Ascending aorta (tissue), 2 donors: ENCODE data around the gene SLC34A3. TPM values are rescaled to one million over a fixed set of nuclear protein-coding genes. Genes with fewer than 3 reads are reported as not detected.

Experiments used
- DNase-seq, 2 donors: peaks; one replicate each; pipeline ENCODE4 v3.0.0-alpha.2; 2019; ENCODE audit warnings: low spot score in 2 of 2
- H3K27ac ChIP-seq, 2 donors: fragments of 200-600 bp; sonication (generic); one replicate each; pipeline ENCODE4 v1.5.1; 2016 to 2017; ENCODE audit warnings: mild to moderate bottlenecking in 1 of 2
- H3K27me3 ChIP-seq: fragments of 200-600 bp; sonication (generic); one replicate; pipeline ENCODE4 v1.5.1; 2017
- H3K36me3 ChIP-seq, 2 donors: fragments of 200-600 bp; sonication (generic); one replicate each; pipeline ENCODE4 v1.5.1; 2016
- H3K4me1 ChIP-seq, 2 donors: fragments of 200-600 bp; sonication (generic); one replicate each; pipeline ENCODE4 v1.5.1; 2016 to 2017; ENCODE audit warnings: mild to moderate bottlenecking in 1 of 2
- H3K4me3 ChIP-seq, 2 donors: fragments of 200-600 bp; sonication (generic); one replicate each; pipeline ENCODE4 v1.5.1; 2016 to 2017; ENCODE audit warnings: mild to moderate bottlenecking in 1 of 2
- H3K9me3 ChIP-seq, 2 donors: fragments of 200-600 bp; sonication (generic); one replicate each; pipeline ENCODE4 v1.5.1; 2016
- intact Hi-C: fragments of 100-400 bp; cut with DNase I; formaldehyde crosslinking; loops from one replicate; pipeline ENCODE4 v1.15.1; 2023
- total RNA-seq: library from RNA; depleted of rRNA; stranded (reverse); fragments of >200 nt; gene quantifications from one replicate; pipeline ENCODE4 v1.1.0, GENCODE V29; 2016
- TF ChIP-seq, protein P1 (sequence below), 3 experiments: fragments of 200-600 bp in 2 of 3; fragments of 450-650 bp in 1 of 3; sonication (generic) in 2 of 3; IDR thresholded peaks; one replicate each; pipeline ENCODE4 v1.5.1; 2016 to 2019; ENCODE audit warnings: antibody characterized with exemption in 3 of 3, mild to moderate bottlenecking in 1 of 3, moderate library complexity in 1 of 3

The SLC34A3 gene
- total RNA-seq, 1 donor from 2014 or later = not detected

DNA sequence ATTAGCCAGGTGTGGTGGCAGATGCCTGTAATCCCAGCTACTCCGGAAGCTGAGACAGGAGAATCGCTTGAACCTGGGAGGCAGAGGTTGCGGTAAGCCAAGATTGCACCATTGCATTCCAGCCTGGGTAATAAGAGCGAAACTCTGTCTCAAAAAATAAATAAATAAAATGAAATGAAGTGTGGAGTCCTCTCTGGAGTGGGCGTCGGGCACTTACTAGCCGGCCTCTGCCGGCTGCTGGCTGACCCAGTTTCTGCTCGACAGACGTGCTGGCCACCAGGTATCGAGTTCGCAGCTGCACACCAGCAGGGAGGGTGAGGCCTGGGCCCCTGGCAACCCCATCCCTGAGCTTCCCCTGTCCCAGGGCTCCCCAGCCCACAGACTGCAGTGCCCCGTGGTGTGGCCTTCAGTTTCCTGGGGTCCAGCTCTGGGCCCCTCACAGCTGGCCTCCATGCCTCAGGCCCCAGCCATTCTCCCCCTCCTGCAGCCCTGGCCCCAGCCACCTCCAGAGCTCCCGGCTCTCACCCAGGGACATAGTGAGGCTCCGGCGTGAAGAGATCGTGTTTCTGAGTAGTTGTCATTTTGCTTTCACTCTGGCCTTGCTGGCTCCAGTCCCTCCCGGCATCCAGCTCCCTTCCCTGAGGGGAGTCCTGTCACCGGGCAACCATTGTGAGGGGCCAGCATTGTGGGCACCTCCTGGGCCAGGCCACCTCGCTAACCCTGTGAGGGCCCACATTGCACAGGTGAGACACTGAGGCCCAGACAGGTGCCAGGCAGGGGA lies 16.6 kb downstream of the SLC34A3 start:
- TF ChIP-seq, protein P1, sequence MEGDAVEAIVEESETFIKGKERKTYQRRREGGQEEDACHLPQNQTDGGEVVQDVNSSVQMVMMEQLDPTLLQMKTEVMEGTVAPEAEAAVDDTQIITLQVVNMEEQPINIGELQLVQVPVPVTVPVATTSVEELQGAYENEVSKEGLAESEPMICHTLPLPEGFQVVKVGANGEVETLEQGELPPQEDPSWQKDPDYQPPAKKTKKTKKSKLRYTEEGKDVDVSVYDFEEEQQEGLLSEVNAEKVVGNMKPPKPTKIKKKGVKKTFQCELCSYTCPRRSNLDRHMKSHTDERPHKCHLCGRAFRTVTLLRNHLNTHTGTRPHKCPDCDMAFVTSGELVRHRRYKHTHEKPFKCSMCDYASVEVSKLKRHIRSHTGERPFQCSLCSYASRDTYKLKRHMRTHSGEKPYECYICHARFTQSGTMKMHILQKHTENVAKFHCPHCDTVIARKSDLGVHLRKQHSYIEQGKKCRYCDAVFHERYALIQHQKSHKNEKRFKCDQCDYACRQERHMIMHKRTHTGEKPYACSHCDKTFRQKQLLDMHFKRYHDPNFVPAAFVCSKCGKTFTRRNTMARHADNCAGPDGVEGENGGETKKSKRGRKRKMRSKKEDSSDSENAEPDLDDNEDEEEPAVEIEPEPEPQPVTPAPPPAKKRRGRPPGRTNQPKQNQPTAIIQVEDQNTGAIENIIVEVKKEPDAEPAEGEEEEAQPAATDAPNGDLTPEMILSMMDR (IDR thresholded peaks at IDR 0.05) = no peak
- Histone ChIP-seq H3K27ac (no peak overlapping the region), H3K4me1 (peaks cover 8 to 9% of the 10 kb centered on the region in 2 donors), H3K27me3 (no peaks in the 10 kb centered on the region), H3K9me3 (no peaks in the 10 kb centered on the region), H3K4me3 (no peak overlapping the region), H3K36me3 (peaks cover 12 to 17% of the 10 kb centered on the region in 2 donors)
- no peak for DNase-seq
- intact Hi-C loops = no loop called here

DNA sequence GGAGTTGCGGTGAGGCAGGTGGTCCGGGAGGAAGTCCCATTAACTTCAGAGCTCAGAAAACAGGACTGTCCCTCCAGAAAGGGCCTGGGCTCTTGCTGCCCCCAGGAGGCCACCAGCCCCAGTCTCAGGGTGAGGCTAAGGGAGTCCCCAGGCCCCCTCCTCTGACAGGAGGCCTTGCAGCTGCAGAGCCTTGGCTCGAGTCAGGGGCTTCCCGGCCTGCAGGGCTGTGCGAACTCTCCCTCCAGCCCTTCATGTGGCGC lies 17.1 kb downstream of the SLC34A3 start:
- H3K4me1 ChIP-seq = peaks cover 3 to 4% of the 10 kb centered on the region in 2 donors
- no peak overlapping the region for H3K4me3 ChIP-seq
- no peaks in the 10 kb centered on the region for H3K9me3 ChIP-seq
- TF ChIP-seq, protein P1 (IDR thresholded peaks at IDR 0.05) = no peak
- intact Hi-C loops = no loop called here
- DNase-seq = no peak
- no peaks in the 10 kb centered on the region for H3K27me3 ChIP-seq
- peaks cover 7 to 12% of the 10 kb centered on the region in 2 donors for H3K36me3 ChIP-seq
- no peak overlapping the region for H3K27ac ChIP-seq

DNA sequence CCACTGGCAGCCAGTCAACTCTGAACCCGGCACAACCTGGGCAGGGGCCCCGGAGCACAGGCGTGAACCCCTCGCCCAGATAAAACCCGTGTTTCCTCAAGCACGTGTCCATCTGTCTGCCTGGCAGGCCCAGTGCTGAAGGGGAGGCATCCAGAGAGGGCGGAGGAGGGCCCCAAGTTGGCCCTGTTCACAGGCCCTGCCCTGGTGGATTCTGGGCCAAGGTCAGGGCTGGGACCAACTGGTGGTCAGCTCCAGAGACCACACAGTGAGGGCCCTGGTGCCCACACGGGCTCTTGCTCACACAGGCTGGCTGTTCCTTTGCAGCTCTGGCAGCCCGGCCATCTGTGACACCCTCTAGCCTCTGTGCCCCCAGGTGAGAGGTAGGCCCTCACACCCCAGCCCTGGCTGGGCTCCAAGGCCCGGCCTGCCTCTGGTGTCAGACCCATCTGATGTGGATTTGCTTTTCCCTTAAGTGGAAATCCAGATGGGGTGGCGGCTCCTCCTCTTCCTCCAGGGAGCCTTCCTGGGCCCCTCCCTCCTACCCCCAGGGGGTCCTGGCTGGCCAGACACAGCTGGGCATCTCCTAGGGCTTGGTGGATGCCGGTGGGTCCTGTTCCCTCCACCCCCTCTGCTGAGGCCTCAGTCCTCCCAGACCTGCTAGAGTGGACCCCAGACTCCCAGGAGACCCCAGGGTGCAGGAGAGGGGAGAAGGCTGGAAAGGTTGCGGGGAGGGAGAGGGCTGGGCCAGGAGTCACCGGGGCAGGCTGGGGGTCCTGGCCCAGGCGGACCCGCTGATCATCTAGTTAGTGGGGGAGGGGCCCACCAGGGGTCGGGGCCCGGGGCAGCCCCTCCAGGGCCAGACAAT lies 19.9 kb downstream of the SLC34A3 start:
- no peaks in the 10 kb centered on the region for H3K27me3 ChIP-seq
- no peak for DNase-seq
- H3K36me3 ChIP-seq = no peaks in the 10 kb centered on the region
- H3K4me1 ChIP-seq = peaks cover 3 to 7% of the 10 kb centered on the region in 2 donors
- TF ChIP-seq, protein P1 (IDR thresholded peaks at IDR 0.05) = no peak
- H3K4me3 ChIP-seq = no peak overlapping the region
- intact Hi-C loops = no loop called here
- H3K27ac ChIP-seq = no peak overlapping the region
- no peaks in the 10 kb centered on the region for H3K9me3 ChIP-seq

DNA sequence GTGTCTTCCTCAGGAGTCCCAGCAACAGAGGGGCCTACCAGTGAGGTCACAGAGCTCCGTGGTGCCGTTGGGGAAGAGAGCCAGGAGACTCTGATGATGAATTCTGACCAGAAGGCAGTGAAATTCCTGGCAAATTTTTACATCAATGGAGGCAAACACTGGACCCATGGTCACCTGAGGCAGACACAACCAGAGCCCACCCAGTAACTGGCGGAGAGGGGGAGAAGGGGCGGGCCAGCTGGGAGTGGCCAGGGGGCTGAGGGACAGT lies 20.4 kb downstream of the SLC34A3 start, which contains the start of gene STPG3:
STPG3 (plus strand) TSS at position 93 of the 268 bp plus-strand sequence; CDS start at position 94, 1 bp downstream.
- Histone ChIP-seq H3K4me1 (peaks cover 6 to 11% of the 10 kb centered on the region in 2 donors), H3K36me3 (no peaks in the 10 kb centered on the region), H3K4me3 (no peak within 1 kb of the TSS), H3K27me3 (no peaks in the 10 kb centered on the region), H3K9me3 (no peaks in the 10 kb centered on the region), H3K27ac (no peak within 1 kb of the TSS)
- TF ChIP-seq, protein P1 (IDR thresholded peaks at IDR 0.05) = no peak
- DNase-seq = no peak
- intact Hi-C loops = no loop called here

DNA sequence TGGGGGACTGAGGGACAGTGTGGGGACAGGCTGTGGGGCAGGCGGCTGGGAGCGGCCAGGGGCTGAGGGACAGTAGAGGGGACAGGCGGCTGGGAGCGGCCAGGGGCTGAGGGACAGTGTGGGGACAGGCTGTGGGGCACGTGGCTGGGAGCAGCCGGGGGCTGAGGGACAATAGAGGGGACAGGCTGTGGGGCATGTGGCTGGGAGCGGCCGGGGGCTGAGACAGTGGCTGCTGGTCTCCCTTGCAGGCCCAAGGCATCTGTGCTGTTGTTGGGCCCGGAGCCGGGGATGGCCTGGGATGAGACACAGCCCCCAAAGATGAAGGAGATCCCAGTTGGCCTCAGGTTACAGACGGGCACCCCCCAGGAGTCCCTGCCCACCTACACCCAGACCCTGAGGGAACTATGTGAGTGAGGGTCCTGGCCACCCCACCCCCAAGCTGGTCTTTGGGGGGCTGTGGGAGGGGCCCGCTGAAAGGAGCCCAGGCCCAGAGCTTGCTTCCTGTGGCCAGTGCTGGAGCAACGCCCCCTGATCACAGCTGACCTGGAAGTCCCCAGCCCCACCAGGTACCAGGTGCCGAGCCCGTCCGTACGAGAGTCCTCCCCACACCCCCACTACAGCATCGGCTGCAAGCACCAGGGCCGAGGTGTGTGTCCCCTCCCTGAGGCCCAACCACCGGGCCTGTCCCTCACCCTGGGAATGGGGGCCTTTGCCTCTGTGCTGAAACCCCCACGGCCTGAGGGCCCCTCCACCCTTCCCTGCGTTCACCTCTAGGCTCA lies 21.0 kb downstream of the SLC34A3 start:
- DNase-seq = no peak
- TF ChIP-seq, protein P1 (IDR thresholded peaks at IDR 0.05) = no peak
- Histone ChIP-seq H3K4me3 (no peak overlapping the region), H3K36me3 (peaks cover 0 to 3% of the 10 kb centered on the region in 2 donors), H3K4me1 (peaks cover 10 to 17% of the 10 kb centered on the region in 2 donors), H3K27ac (no peak overlapping the region), H3K9me3 (no peaks in the 10 kb centered on the region), H3K27me3 (no peaks in the 10 kb centered on the region)
- intact Hi-C loops = no loop called here
